HEK293 (cell line): ENCODE measurements around the gene SOCS6.

Source experiments
- CTCF ChIA-PET: fragments of 350-600 bp; formaldehyde crosslinking; extraction: SDS; loops from one replicate; lab custom pipeline; 2021; ENCODE audit warnings: antibody characterized with exemption; lab: Yijun Ruan, JAX
- POLR2A ChIA-PET: fragments of 300-600 bp; formaldehyde crosslinking; extraction: SDS; loops from one replicate; lab custom pipeline; 2020; ENCODE audit warnings: antibody characterized with exemption, inconsistent platforms; lab: Yijun Ruan, JAX
- H3K27ac ChIP-seq: fragments of 200-500 bp; sonication (Bioruptor generic); 2 replicates; pipeline ENCODE4 v1.5.1; 2014; ENCODE audit warnings: low read depth, low read length, control low read depth, inconsistent platforms; ENCODE audit errors: extremely low read depth
- H3K36me3 ChIP-seq, 2 experiments: fragments of 200-500 bp in 1 of 2; sonication (Bioruptor generic) in 1 of 2; 1 replicate in 1 of 2; 2 replicates in 1 of 2; pipeline ENCODE4 v1.5.1; 2014 to 2017; ENCODE audit warnings: inconsistent platforms in 2 of 2, low read length in 2 of 2; ENCODE audit not compliant: control insufficient read depth in 2 of 2, insufficient read depth in 1 of 2
- H3K4me1 ChIP-seq: fragments of 200-500 bp; sonication (Bioruptor generic); 2 replicates; pipeline ENCODE4 v1.5.1; 2014; ENCODE audit warnings: mild to moderate bottlenecking, low read length, inconsistent platforms; ENCODE audit not compliant: control insufficient read depth, insufficient read depth
- H3K4me3 ChIP-seq: 2 replicates; pipeline ENCODE4 v1.5.1; 2011; ENCODE audit warnings: low read depth, mild to moderate bottlenecking, control low read depth, low read length, moderate library complexity
- H3K9me3 ChIP-seq: fragments of 200-500 bp; sonication (Bioruptor generic); 2 replicates; pipeline ENCODE4 v1.5.1; 2014; ENCODE audit warnings: low read depth, low read length, inconsistent platforms; ENCODE audit not compliant: control insufficient read depth, insufficient read depth
- BCL6B ChIP-seq: fragments of 450-650 bp; formaldehyde crosslinking; IDR thresholded peaks from 2 replicates; pipeline ENCODE4 v1.5.1; 2017; ENCODE audit warnings: missing biosample characterization, missing genetic modification characterization
- OVOL3 ChIP-seq: fragments of 450-650 bp; formaldehyde crosslinking; IDR thresholded peaks from 2 replicates; pipeline ENCODE4 v1.5.1; 2016; ENCODE audit warnings: missing biosample characterization, missing genetic modification characterization
- PRDM1 ChIP-seq: fragments of 450-650 bp; formaldehyde crosslinking; IDR thresholded peaks from 2 replicates; pipeline ENCODE4; 2016; ENCODE audit warnings: missing biosample characterization, missing genetic modification characterization
- PRDM2 ChIP-seq: fragments of 450-650 bp; formaldehyde crosslinking; IDR thresholded peaks from 2 replicates; pipeline ENCODE4 v1.5.1; 2016; ENCODE audit warnings: missing biosample characterization, missing genetic modification characterization, borderline replicate concordance
- SCRT1 ChIP-seq: fragments of 450-650 bp; formaldehyde crosslinking; IDR thresholded peaks from 2 replicates; pipeline ENCODE4 v1.5.1; 2016; ENCODE audit warnings: missing biosample characterization, missing genetic modification characterization, borderline replicate concordance
- ZBTB1 ChIP-seq: fragments of 450-650 bp; formaldehyde crosslinking; IDR thresholded peaks from 2 replicates; pipeline ENCODE4 v1.5.1; 2016; ENCODE audit warnings: missing biosample characterization, missing genetic modification characterization
- ZBTB21 ChIP-seq: fragments of 450-650 bp; formaldehyde crosslinking; IDR thresholded peaks from 2 replicates; pipeline ENCODE4 v1.5.1; 2017; ENCODE audit warnings: missing biosample characterization, missing genetic modification characterization
- ZBTB26 ChIP-seq: fragments of 450-650 bp; formaldehyde crosslinking; optimal IDR thresholded peaks from 2 replicates; pipeline ENCODE3; 2016; ENCODE audit warnings: missing biosample characterization, mild to moderate bottlenecking, missing genetic modification characterization
- ZBTB8A ChIP-seq: fragments of 450-650 bp; formaldehyde crosslinking; IDR thresholded peaks from 2 replicates; pipeline ENCODE4 v1.5.1; 2016; ENCODE audit warnings: missing biosample characterization, missing genetic modification characterization
- ZEB2 ChIP-seq: fragments of 450-650 bp; formaldehyde crosslinking; IDR thresholded peaks from 2 replicates; pipeline ENCODE4 v1.5.1; 2016; ENCODE audit warnings: missing biosample characterization, missing genetic modification characterization
- ZNF133 ChIP-seq: fragments of 450-650 bp; formaldehyde crosslinking; IDR thresholded peaks from 2 replicates; pipeline ENCODE4 v1.5.1; 2016; ENCODE audit warnings: missing biosample characterization, missing genetic modification characterization
- ZNF16 ChIP-seq: fragments of 450-650 bp; formaldehyde crosslinking; IDR thresholded peaks from 2 replicates; pipeline ENCODE4 v1.5.1; 2016; ENCODE audit warnings: low read depth, missing biosample characterization, missing genetic modification characterization
- ZNF202 ChIP-seq: fragments of 450-650 bp; formaldehyde crosslinking; IDR thresholded peaks from 2 replicates; pipeline ENCODE4 v1.5.1; 2016; ENCODE audit warnings: missing biosample characterization, missing genetic modification characterization, borderline replicate concordance
- ZNF214 ChIP-seq: fragments of 450-650 bp; formaldehyde crosslinking; IDR thresholded peaks from 2 replicates; pipeline ENCODE4 v1.5.1; 2017; ENCODE audit warnings: missing biosample characterization, mild to moderate bottlenecking, missing genetic modification characterization, borderline replicate concordance
- ZNF341 ChIP-seq: fragments of 450-650 bp; formaldehyde crosslinking; IDR thresholded peaks from 2 replicates; pipeline ENCODE4; 2016; ENCODE audit warnings: low read depth, missing biosample characterization, missing genetic modification characterization
- ZNF350 ChIP-seq: fragments of 450-650 bp; formaldehyde crosslinking; IDR thresholded peaks from 2 replicates; pipeline ENCODE4 v1.5.0; 2017; ENCODE audit warnings: missing biosample characterization, mild to moderate bottlenecking, missing genetic modification characterization
- ZNF354C ChIP-seq: fragments of 450-650 bp; formaldehyde crosslinking; IDR thresholded peaks from 2 replicates; pipeline ENCODE4 v1.5.1; 2016; ENCODE audit warnings: missing biosample characterization, missing genetic modification characterization, low read depth, borderline replicate concordance
- ZNF37A ChIP-seq: fragments of 450-650 bp; IDR thresholded peaks from 2 replicates; pipeline ENCODE4 v1.5.1; 2018; ENCODE audit warnings: missing biosample characterization, missing genetic modification characterization
- ZNF398 ChIP-seq: fragments of 450-650 bp; formaldehyde crosslinking; IDR thresholded peaks from 2 replicates; pipeline ENCODE4 v1.5.1; 2017; ENCODE audit warnings: missing biosample characterization, missing genetic modification characterization
- ZNF501 ChIP-seq: fragments of 450-650 bp; formaldehyde crosslinking; IDR thresholded peaks from 2 replicates; pipeline ENCODE4 v1.5.1; 2016; ENCODE audit warnings: missing biosample characterization, missing genetic modification characterization
- ZNF610 ChIP-seq: fragments of 450-650 bp; formaldehyde crosslinking; IDR thresholded peaks from 2 replicates; pipeline ENCODE4 v1.5.1; 2016; ENCODE audit warnings: missing biosample characterization, missing genetic modification characterization, borderline replicate concordance
- ZNF654 ChIP-seq: fragments of 450-650 bp; formaldehyde crosslinking; IDR thresholded peaks from 2 replicates; pipeline ENCODE4 v1.5.1; 2016; ENCODE audit warnings: low read depth, missing biosample characterization, missing genetic modification characterization
- ZSCAN23 ChIP-seq: fragments of 450-650 bp; formaldehyde crosslinking; IDR thresholded peaks from 2 replicates; pipeline ENCODE4 v1.5.1; 2016; ENCODE audit warnings: missing biosample characterization, missing genetic modification characterization

SOCS6 gene

GRCh38 chr18:70330887-70331286 is 42.0 kb downstream of the SOCS6 start:
- Histone ChIP-seq H3K4me1 (peaks cover 2% of the 10 kb centered on the region), H3K27ac (no peak overlapping the region), H3K4me3 (no peak overlapping the region), H3K9me3 (no peaks in the 10 kb centered on the region), H3K36me3 (peaks cover 0 to under 1% of the 10 kb centered on the region in 2 experiments; a peak in 1 of 3 replicates)
- CTCF ChIA-PET, result no interaction called here
- POLR2A ChIA-PET, result no interaction called here
- TF ChIP-seq ZNF214 (tag by site-specific recombination) (no peak), ZEB2 (no peak), ZBTB26 (tag by site-specific recombination) (no peak), ZNF341 (tag by site-specific recombination) (no peak), ZNF133 (tag by site-specific recombination) (no peak), PRDM2 (tag by site-specific recombination) (no peak), ZNF501 (tag by site-specific recombination) (no peak), ZNF202 (tag by site-specific recombination) (no peak), ZNF654 (tag by site-specific recombination) (no peak), ZNF398 (tag by site-specific recombination) (no peak), ZBTB21 (tag by site-specific recombination) (no peak), ZNF37A (tag by site-specific recombination) (no peak), BCL6B (tag by site-specific recombination) (no peak)

- H3K36me3 ChIP-seq, result no peaks in the 10 kb centered on the region
- H3K4me1 ChIP-seq, result peaks cover 2% of the 10 kb centered on the region
- no peak overlapping the region for H3K27ac ChIP-seq
- ChIA-PET POLR2A (no interaction called here), CTCF (no interaction called here)
- H3K4me3 ChIP-seq, result no peak overlapping the region
- H3K9me3 ChIP-seq, result no peaks in the 10 kb centered on the region
- TF ChIP-seq SCRT1 (no peak), ZBTB1 (tag by site-specific recombination) (no peak), PRDM1 (tag by site-specific recombination) (no peak), ZSCAN23 (tag by site-specific recombination) (no peak), ZBTB8A (tag by site-specific recombination) (no peak), ZNF354C (tag by site-specific recombination) (no peak), ZNF610 (tag by site-specific recombination) (no peak), ZNF654 (tag by site-specific recombination) (no peak), OVOL3 (tag by site-specific recombination) (no peak), ZNF350 (tag by site-specific recombination) (no peak), ZNF16 (tag by site-specific recombination) (no peak)
Observed at GRCh38 chr18:70331456-70332097, 42.7 kb downstream of the SOCS6 start.
